Neural cell (in vitro differentiated cells): ENCODE results near the gene RIPPLY1. TPM values are rescaled to one million over a fixed set of nuclear protein-coding genes. Genes with fewer than 3 reads are reported as not detected.
A peak's percentile ranks its signal among the peaks of the same experiment; 100 is the strongest.

ENCODE experiments used
- H2AFZ ChIP-seq: fragments of 200-600, 300-800 bp; sonication (generic), shearing (Covaris generic); 2 replicates; pipeline ENCODE4 v1.6.0; 2014; ENCODE audit warnings: low read depth, mild to moderate bottlenecking, antibody characterized with exemption, low read length, moderate library complexity
- H3F3A ChIP-seq: fragments of 200-600 bp; shearing (Covaris generic); 2 replicates; pipeline ENCODE4 v1.6.1; 2016; ENCODE audit warnings: mild to moderate bottlenecking, moderate library complexity, mixed read lengths, antibody characterized with exemption, low read length; ENCODE audit not compliant: insufficient read depth, poor library complexity, severe bottlenecking
- H3K27ac ChIP-seq: fragments of 200-600, 300-800 bp; sonication (generic), shearing (Covaris generic); 2 replicates; pipeline ENCODE4 v1.5.1; 2014; ENCODE audit warnings: mild to moderate bottlenecking, low read length, moderate library complexity
- H3K27me3 ChIP-seq: fragments of 300-800, 200-600 bp; sonication (generic), shearing (Covaris generic); 2 replicates; pipeline ENCODE4 v1.6.0; 2014; ENCODE audit warnings: mild to moderate bottlenecking, low read depth, low read length, moderate library complexity; ENCODE audit not compliant: insufficient read depth
- H3K36me3 ChIP-seq: fragments of 300-800, 200-600 bp; sonication (generic), shearing (Covaris generic); 2 replicates; pipeline ENCODE4 v1.5.1; 2014; ENCODE audit warnings: mild to moderate bottlenecking, antibody characterized with exemption, low read length, moderate library complexity; ENCODE audit not compliant: insufficient read depth
- H3K4me2 ChIP-seq: fragments of 300-800, 200-600 bp; sonication (generic), shearing (Covaris generic); 2 replicates; pipeline ENCODE4 v1.6.0; 2014; ENCODE audit warnings: mild to moderate bottlenecking, low read length
- H3K4me3 ChIP-seq: fragments of 300-800, 200-600 bp; sonication (generic), shearing (Covaris generic); 2 replicates; pipeline ENCODE4 v1.5.1; 2014; ENCODE audit warnings: mild to moderate bottlenecking, low read length, moderate library complexity
- H3K79me2 ChIP-seq: fragments of 200-600 bp; shearing (Covaris generic); replicated peaks from 2 replicates; pipeline ENCODE4 v1.6.0; 2014; ENCODE audit warnings: mild to moderate bottlenecking, low read length, moderate library complexity; ENCODE audit not compliant: insufficient read depth
- H3K9ac ChIP-seq: fragments of 300-800, 200-600 bp; sonication (generic), shearing (Covaris generic); 2 replicates; pipeline ENCODE4 v1.6.1; 2016; ENCODE audit warnings: mild to moderate bottlenecking, low read length, mixed read lengths
- H3K9me2 ChIP-seq: fragments of 200-600 bp; shearing (Covaris generic); 2 replicates; pipeline ENCODE4 v1.6.1; 2016; ENCODE audit warnings: mild to moderate bottlenecking, low read length, mixed read lengths; ENCODE audit not compliant: insufficient read depth
- H3K9me3 ChIP-seq: fragments of 200-600, 300-800 bp; sonication (generic), shearing (Covaris generic); 2 replicates; pipeline ENCODE4 v1.6.1; 2016; ENCODE audit warnings: mild to moderate bottlenecking, mixed run types, low read length, moderate library complexity, mixed read lengths
- H4K20me1 ChIP-seq: fragments of 200-600 bp; shearing (Covaris generic); 2 replicates; pipeline ENCODE4 v1.6.1; 2016; ENCODE audit warnings: mild to moderate bottlenecking, mixed run types; ENCODE audit not compliant: insufficient read depth
- CTCF ChIP-seq: fragments of 450-650 bp; IDR thresholded peaks from 2 replicates; pipeline ENCODE4 v1.5.1; 2014; ENCODE audit warnings: antibody characterized with exemption, mild to moderate bottlenecking, moderate library complexity; ENCODE audit not compliant: poor library complexity, severe bottlenecking
- EP300 ChIP-seq: fragments of 450-650 bp; conservative IDR thresholded peaks from 2 replicates; pipeline ENCODE4 v1.6.1; 2014; ENCODE audit warnings: antibody characterized with exemption, mild to moderate bottlenecking, moderate library complexity; ENCODE audit not compliant: poor library complexity, severe bottlenecking
- EZH2 ChIP-seq: fragments of 200-600, 300-800 bp; shearing (Covaris generic), sonication (generic); IDR thresholded peaks from 2 replicates; pipeline ENCODE4 v1.6.1; 2014; ENCODE audit warnings: antibody characterized with exemption, low read length, borderline replicate concordance, mild to moderate bottlenecking; ENCODE audit not compliant: insufficient read depth, poor library complexity, severe bottlenecking
- MXI1 ChIP-seq: fragments of 450-650 bp; conservative IDR thresholded peaks from 2 replicates; pipeline ENCODE4 v1.6.1; 2014; ENCODE audit warnings: antibody characterized with exemption, mild to moderate bottlenecking; ENCODE audit not compliant: poor library complexity, severe bottlenecking
- POLR2AphosphoS5 ChIP-seq: IDR thresholded peaks from 2 replicates; pipeline ENCODE4 v1.6.1; 2012
- RAD21 ChIP-seq: fragments of 450-650 bp; conservative IDR thresholded peaks from 2 replicates; pipeline ENCODE4 v1.6.1; 2014; ENCODE audit warnings: antibody characterized with exemption, mild to moderate bottlenecking, moderate library complexity
- REST ChIP-seq: IDR thresholded peaks from 2 replicates; pipeline ENCODE4 v1.6.1; 2012; ENCODE audit warnings: borderline replicate concordance
- SMC3 ChIP-seq: fragments of 450-650 bp; conservative IDR thresholded peaks from 2 replicates; pipeline ENCODE4 v1.6.1; 2014; ENCODE audit warnings: antibody characterized with exemption, mild to moderate bottlenecking, moderate library complexity; ENCODE audit not compliant: poor library complexity
- TAF1 ChIP-seq: IDR thresholded peaks from 2 replicates; pipeline ENCODE4 v1.6.1; 2012; ENCODE audit warnings: low read depth
- polyA plus RNA-seq: library from polyadenylated mRNA; depleted of rRNA; stranded (reverse); fragments of >200 nt; gene quantifications from 2 replicates; pipeline ENCODE4 v1.2.3, GENCODE V29; 2014

The RIPPLY1 gene
- polyA plus RNA-seq, 1 donor from 2014 or later = 0.57 TPM

- Histone ChIP-seq H3K9me2 (no peaks in the 10 kb centered on the region), H3K9ac (no peak overlapping the region), H3K79me2 (no peaks in the 10 kb centered on the region), H3K27ac (no peak overlapping the region), H3K4me2 (no peak overlapping the region), H3K9me3 (no peaks in the 10 kb centered on the region), H4K20me1 (no peaks in the 10 kb centered on the region), H3F3A (no peaks in the 10 kb centered on the region), H2AFZ (no peak overlapping the region), H3K27me3 (no peaks in the 10 kb centered on the region), H3K36me3 (no peaks in the 10 kb centered on the region), H3K4me3 (no peak overlapping the region)
- TF ChIP-seq RAD21 = no peak
- no peak for TF ChIP-seq EZH2
- no peak for TF ChIP-seq CTCF
- no peak for TF ChIP-seq EP300
- TF ChIP-seq REST = no peak
- no peak for TF ChIP-seq MXI1
- TF ChIP-seq POLR2AphosphoS5 = no peak
- no peak for TF ChIP-seq SMC3
- TF ChIP-seq TAF1 = no peak
Observed at GRCh38 chrX:106894978-106895452, 8.1 kb downstream of the RIPPLY1 start.

- no peaks in the 10 kb centered on the region for H3K9me2 ChIP-seq
- no peak overlapping the region for H3K9ac ChIP-seq
- H3K36me3 ChIP-seq = no peaks in the 10 kb centered on the region
- H3K27me3 ChIP-seq = no peaks in the 10 kb centered on the region
- no peaks in the 10 kb centered on the region for H3F3A ChIP-seq
- no peak overlapping the region for H3K27ac ChIP-seq
- no peaks in the 10 kb centered on the region for H4K20me1 ChIP-seq
- H3K4me3 ChIP-seq = no peak overlapping the region
- H3K79me2 ChIP-seq = no peaks in the 10 kb centered on the region
- TF ChIP-seq TAF1 = no peak
- peak; percentile 63 for TF ChIP-seq RAD21
- peak; percentile 66 for TF ChIP-seq CTCF
- TF ChIP-seq SMC3 = peak; percentile 57
- no peak overlapping the region for H2AFZ ChIP-seq
- no peaks in the 10 kb centered on the region for H3K9me3 ChIP-seq
- no peak overlapping the region for H3K4me2 ChIP-seq
Observed at GRCh38 chrX:106894392-106894909, 8.7 kb downstream of the RIPPLY1 start.
